Measurements from ENCODE around the gene CCDC33.

GRCh38 chr15:74318376-74319137, 82.4 kb downstream of the CCDC33 start:
- TF ChIP-seq NFIC (IDR thresholded peaks at IDR 0.05) (no peak), CEBPB (IDR thresholded peaks at IDR 0.05) (no peak), TCF12 (IDR thresholded peaks at IDR 0.05; ENCODE audit: low read depth) (no peak), MAX (IDR thresholded peaks at IDR 0.05) (no peak), RAD21 (IDR thresholded peaks at IDR 0.05; ENCODE audit: low read depth) (no peak), CREB1 (IDR thresholded peaks at IDR 0.05; ENCODE audit: low read depth) (no peak), TAF1 (IDR thresholded peaks at IDR 0.05; ENCODE audit: low read depth) (no peak), REST (IDR thresholded peaks at IDR 0.05; ENCODE audit: low read depth) (no peak), YY1 (IDR thresholded peaks at IDR 0.05; ENCODE audit: low read depth) (no peak)
